Urinary bladder (tissue), 2 donors: ENCODE measurements around the gene HSD17B12. TPM values are rescaled to one million over a fixed set of nuclear protein-coding genes. Genes with fewer than 3 reads are reported as not detected.

Source experiments
- polyA plus RNA-seq: library from polyadenylated mRNA; stranded (reverse); fragments of 200-250 nt; gene quantifications from one replicate; pipeline ENCODE4 v1.2.3, GENCODE V29; 2013
- small RNA-seq: library from RNA; depleted of rRNA; stranded (forward); fragments of <200 nt; gene quantifications from one replicate; pipeline ENCODE3, GENCODE V24; 2014
- total RNA-seq: library from RNA; depleted of rRNA; stranded (reverse); fragments of >200 nt; gene quantifications from one replicate; pipeline ENCODE4 v1.2.3, GENCODE V29; 2014
- donor health status: healthy.

The HSD17B12 gene
- total and polyA plus RNA-seq, 2 donors = 32.3 to 99.3 TPM

Small RNAs within 50 kb of the gene (small RNA-seq; reads per million reads assigned to genes)
- gene PHBP2 (not detected), gene RPL23AP63 (not detected)

Other genes with a start within 250 kb of the HSD17B12 start
- gene ALKBH3, start 200.1 kb downstream of the HSD17B12 start, total RNA-seq = 30.2 TPM
- gene ALKBH3, start 200.1 kb downstream of the HSD17B12 start, polyA plus RNA-seq = 27.7 TPM